IMR-90 (cell line): Measurements from ENCODE around the gene EPB41L2. TPM values are rescaled to one million over a fixed set of nuclear protein-coding genes. Genes with fewer than 3 reads are reported as not detected.

Source experiments
- ATAC-seq: fragments of 200-7000 bp; cut with Tn5 transposase; 2 replicates; pipeline ENCODE4 v1.9.1; 2020; ENCODE audit warnings: low read depth, mild to moderate bottlenecking, moderate library complexity
- BruUV-seq: library from RNA; stranded (reverse); fragments of 400-500 nt; replicated peaks from 2 replicates; lab custom pipeline; 2021; lab: Mats Ljungman, UMichigan
- CTCF ChIA-PET: fragments of 300-600 bp; formaldehyde crosslinking; extraction: SDS; loops from one replicate; lab custom pipeline; 2021; ENCODE audit warnings: antibody characterized with exemption; lab: Yijun Ruan, JAX
- POLR2A ChIA-PET: fragments of 300-600 bp; sonication (Branson Sonifier 250); formaldehyde crosslinking; loops from one replicate; lab custom pipeline; 2022; ENCODE audit warnings: antibody characterized with exemption; ENCODE audit not compliant: unreplicated experiment; lab: Charles Lee
- DNase-seq: peaks from one replicate; pipeline ENCODE4 v3.0.0; 2013
- H2AFZ ChIP-seq: replicated peaks from 2 replicates; pipeline ENCODE3; 2013; ENCODE audit warnings: low read length, mild to moderate bottlenecking; ENCODE audit not compliant: poor library complexity
- H2AK5ac ChIP-seq: 2 replicates; pipeline ENCODE4 v1.6.1; 2013; ENCODE audit warnings: low read depth, low read length, inconsistent platforms
- H2AK9ac ChIP-seq: replicated peaks from 2 replicates; pipeline ENCODE3; 2013; ENCODE audit warnings: mild to moderate bottlenecking, low read depth, low read length, moderate library complexity; ENCODE audit not compliant: poor library complexity
- H2BK120ac ChIP-seq: 2 replicates; pipeline ENCODE4 v1.6.1; 2013; ENCODE audit warnings: low read depth, low read length, inconsistent platforms
- H2BK15ac ChIP-seq: 3 replicates; pipeline ENCODE4 v1.6.1; 2013; ENCODE audit warnings: low read depth, low read length, inconsistent platforms
- H2BK20ac ChIP-seq: 2 replicates; pipeline ENCODE4 v1.6.1; 2013; ENCODE audit warnings: low read depth, mild to moderate bottlenecking, inconsistent platforms, low read length, moderate library complexity
- H2BK5ac ChIP-seq: 2 replicates; pipeline ENCODE4 v1.6.1; 2013; ENCODE audit warnings: mild to moderate bottlenecking, low read depth, low read length, inconsistent platforms; ENCODE audit not compliant: poor library complexity, severe bottlenecking
- H3K14ac ChIP-seq: replicated peaks from 2 replicates; pipeline ENCODE4 v1.6.1; 2013; ENCODE audit warnings: low read depth, low read length, inconsistent platforms
- H3K18ac ChIP-seq: 2 replicates; pipeline ENCODE4 v1.6.1; 2013; ENCODE audit warnings: low read depth, low read length, control low read depth
- H3K23ac ChIP-seq: 2 replicates; pipeline ENCODE4 v1.6.1; 2013; ENCODE audit warnings: low read depth, low read length, inconsistent platforms
- H3K27ac ChIP-seq: 2 replicates; pipeline ENCODE4 v1.5.1; 2013; ENCODE audit warnings: mild to moderate bottlenecking, control low read depth, low read length; ENCODE audit not compliant: insufficient read depth
- H3K27me3 ChIP-seq: 2 replicates; pipeline ENCODE4 v1.6.1; 2013; ENCODE audit warnings: low read length; ENCODE audit not compliant: control insufficient read depth, insufficient read depth
- H3K36me3 ChIP-seq: 2 replicates; pipeline ENCODE4 v1.6.1; 2013; ENCODE audit warnings: low read length, mixed read lengths; ENCODE audit not compliant: control insufficient read depth, insufficient read depth
- H3K4ac ChIP-seq: 2 replicates; pipeline ENCODE4 v1.6.1; 2013; ENCODE audit warnings: low read depth, low read length, inconsistent platforms
- H3K4me1 ChIP-seq: 2 replicates; pipeline ENCODE4 v1.6.1; 2013; ENCODE audit warnings: low read length, mixed read lengths; ENCODE audit not compliant: control insufficient read depth, insufficient read depth
- H3K4me2 ChIP-seq: 2 replicates; pipeline ENCODE4 v1.6.1; 2013; ENCODE audit warnings: low read depth, mild to moderate bottlenecking, control low read depth, low read length, moderate library complexity
- H3K4me3 ChIP-seq: 2 replicates; pipeline ENCODE4 v1.5.1; 2013; ENCODE audit warnings: low read depth, mild to moderate bottlenecking, control low read depth, low read length, moderate library complexity; ENCODE audit not compliant: insufficient read depth
- H3K56ac ChIP-seq: 2 replicates; pipeline ENCODE4 v1.6.1; 2013; ENCODE audit warnings: low read length, inconsistent platforms; ENCODE audit not compliant: insufficient read depth; ENCODE audit errors: extremely low read depth
- H3K79me1 ChIP-seq, 2 experiments: 2 replicates each; pipeline ENCODE4 v1.6.1; 2013; ENCODE audit warnings: low read length in 2 of 2, inconsistent platforms in 1 of 2, low read depth in 1 of 2
- H3K9ac ChIP-seq: 2 replicates; pipeline ENCODE4 v1.6.1; 2013; ENCODE audit warnings: low read depth, low read length, control low read depth
- H3K9me1 ChIP-seq: 2 replicates; pipeline ENCODE4 v1.6.1; 2013; ENCODE audit warnings: low read length, inconsistent platforms; ENCODE audit not compliant: insufficient read depth
- H3K9me3 ChIP-seq: 2 replicates; pipeline ENCODE4 v1.6.1; 2013; ENCODE audit warnings: low read length; ENCODE audit not compliant: control insufficient read depth, insufficient read depth
- H4K20me1 ChIP-seq: 2 replicates; pipeline ENCODE4 v1.6.1; 2013; ENCODE audit warnings: low read length, inconsistent platforms; ENCODE audit not compliant: insufficient read depth
- H4K5ac ChIP-seq: 2 replicates; pipeline ENCODE4 v1.6.1; 2013; ENCODE audit warnings: mild to moderate bottlenecking, low read depth, low read length, control low read depth
- H4K8ac ChIP-seq, 2 experiments: 2 replicates each; pipeline ENCODE4 v1.6.1; 2013; ENCODE audit warnings: low read depth in 2 of 2, low read length in 2 of 2, control low read depth in 1 of 2, inconsistent platforms in 1 of 2
- H4K91ac ChIP-seq: 2 replicates; pipeline ENCODE4 v1.6.1; 2013; ENCODE audit warnings: low read depth, low read length, inconsistent platforms; ENCODE audit not compliant: insufficient read depth
- WGBS, 2 experiments: methylation state at CpG; one replicate each; pipeline versions ENCODE4 v1.1.5 to v1.1.7; 2013; ENCODE audit warnings: missing lambda C conversion rate in 2 of 2; ENCODE audit not compliant: insufficient read length in 1 of 2; ENCODE audit errors: extremely low coverage in 2 of 2; 5-methylcytosine and 5-hydroxymethylcytosine counted together
- dilution Hi-C: fragments of 300-500 bp; cut with HindIII; formaldehyde crosslinking; loops from one replicate; pipeline ENCODE4 v1.14.3; 2018; ENCODE audit warnings: low sequenced_read_pairs; ENCODE audit not compliant: unreplicated experiment
- in situ Hi-C: fragments of 300-500 bp; cut with MboI; formaldehyde crosslinking; loops from 3 replicates; pipeline ENCODE4 v1.14.3; 2019; ENCODE audit warnings: low sequenced_read_pairs, inconsistent platforms, mixed read lengths
- intact Hi-C: fragments of 100-400 bp; cut with micrococcal nuclease; formaldehyde crosslinking; loops from 2 replicates; pipeline ENCODE4 v1.10.0; 2022
- polyA plus RNA-seq, 3 experiments: library from polyadenylated mRNA; depleted of rRNA; stranded (reverse); fragments of >200 nt; gene quantifications; 2 replicates each; pipeline ENCODE4 v1.2.3, GENCODE V29; 2012; ENCODE audit warnings: low replicate concordance in 1 of 3
- total RNA-seq: library from RNA; depleted of rRNA; stranded (reverse); fragments of >200 nt; gene quantifications from 2 replicates; pipeline ENCODE4 v1.2.3, GENCODE V29; 2012
- TF ChIP-seq, protein P1 (sequence below): conservative IDR thresholded peaks from 2 replicates; pipeline ENCODE4 v1.5.1; 2012; ENCODE audit warnings: mild to moderate bottlenecking, low read depth, low read length, improper control_type of control experiment

The EPB41L2 gene
- total and polyA plus RNA-seq, 2 of the 4 experiments (the other 2 are of a cell fraction), result 85.7 to 99.8 TPM

- dilution Hi-C loops (no loop called here), in situ Hi-C loops (no loop called here), intact Hi-C loops (no loop called here)
- Histone ChIP-seq H3K27me3 (no peaks in the 10 kb centered on the region), H2BK120ac (no peak overlapping the region), H3K36me3 (0 out of 2 replicates have a peak, but pooled peaks cover 2% of the 10 kb centered on the region), H4K8ac (no peak overlapping the region), H3K9me1 (peaks cover 8% of the 10 kb centered on the region), H4K20me1 (peaks cover 3% of the 10 kb centered on the region; the same call in 1 of the 2 replicates), H3K27ac (no peak overlapping the region), H3K4me1 (peaks cover 13% of the 10 kb centered on the region), H3K4ac (no peak overlapping the region), H4K91ac (no peak overlapping the region), H3K18ac (no peak overlapping the region), H3K23ac (no peak overlapping the region), H4K5ac (no peak overlapping the region), H2BK15ac (no peak overlapping the region), H3K9ac (no peak overlapping the region), H2AFZ (no peak overlapping the region), H3K14ac (no peak overlapping the region), H3K4me2 (no peak overlapping the region), H2AK5ac (no peak overlapping the region), H2BK5ac (no peak overlapping the region), H3K4me3 (no peak overlapping the region), H2BK20ac (no peak overlapping the region), H3K9me3 (no peaks in the 10 kb centered on the region), H2AK9ac (no peak overlapping the region), H3K56ac (no peak overlapping the region), H3K79me1 (peaks cover 33 to 59% of the 10 kb centered on the region in 2 experiments)
- no TSS peak for BruUV-seq
- CTCF ChIA-PET, result no interaction called here
- POLR2A ChIA-PET, result no interaction called here
- ATAC-seq (no peak), DNase-seq (no peak)
- TF ChIP-seq, protein P1, sequence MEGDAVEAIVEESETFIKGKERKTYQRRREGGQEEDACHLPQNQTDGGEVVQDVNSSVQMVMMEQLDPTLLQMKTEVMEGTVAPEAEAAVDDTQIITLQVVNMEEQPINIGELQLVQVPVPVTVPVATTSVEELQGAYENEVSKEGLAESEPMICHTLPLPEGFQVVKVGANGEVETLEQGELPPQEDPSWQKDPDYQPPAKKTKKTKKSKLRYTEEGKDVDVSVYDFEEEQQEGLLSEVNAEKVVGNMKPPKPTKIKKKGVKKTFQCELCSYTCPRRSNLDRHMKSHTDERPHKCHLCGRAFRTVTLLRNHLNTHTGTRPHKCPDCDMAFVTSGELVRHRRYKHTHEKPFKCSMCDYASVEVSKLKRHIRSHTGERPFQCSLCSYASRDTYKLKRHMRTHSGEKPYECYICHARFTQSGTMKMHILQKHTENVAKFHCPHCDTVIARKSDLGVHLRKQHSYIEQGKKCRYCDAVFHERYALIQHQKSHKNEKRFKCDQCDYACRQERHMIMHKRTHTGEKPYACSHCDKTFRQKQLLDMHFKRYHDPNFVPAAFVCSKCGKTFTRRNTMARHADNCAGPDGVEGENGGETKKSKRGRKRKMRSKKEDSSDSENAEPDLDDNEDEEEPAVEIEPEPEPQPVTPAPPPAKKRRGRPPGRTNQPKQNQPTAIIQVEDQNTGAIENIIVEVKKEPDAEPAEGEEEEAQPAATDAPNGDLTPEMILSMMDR, result no peak
- no CpG with 5 or more reads among the region's 3 CpGs for WGBS, 2 experiments
Measured at GRCh38 chr6:131036143-131036542, 26.9 kb downstream of the EPB41L2 start.
